ENCODE results near the gene UFD1. TPM values are rescaled to one million over a fixed set of nuclear protein-coding genes. Genes with fewer than 3 reads are reported as not detected.

Gene UFD1
- total RNA-seq, 2 experiments from 2014 or later: 65.0 to 78.0 TPM

DNA sequence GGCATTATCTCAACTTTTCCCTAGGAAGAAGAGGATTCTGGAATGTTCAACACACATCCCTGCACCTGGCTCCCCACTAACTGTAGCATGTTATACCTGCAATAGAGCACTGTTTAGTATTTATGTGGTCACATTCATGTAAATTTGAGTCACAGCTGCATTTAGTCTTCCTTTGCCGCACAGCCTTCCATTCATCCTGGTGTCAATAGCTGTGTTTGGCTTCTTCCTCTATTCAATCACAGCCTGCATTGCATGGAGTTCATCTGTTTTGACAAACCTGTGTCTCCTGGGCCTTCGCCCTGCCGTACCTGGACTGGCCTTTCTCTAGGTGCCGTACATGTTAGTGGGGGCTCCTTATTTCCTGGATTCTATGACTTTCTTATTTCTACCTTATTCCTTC is 27.4 kb downstream of the UFD1 start:
- intact Hi-C loops (cut with micrococcal nuclease): no loop called here
- CTCF ChIA-PET: interaction anchor here (1.3 to 1.5 kb wide), 2 partner anchors 11 to 307 kb away, joined by 4 read pairs; partner anchors contain the start of gene ESS2

DNA sequence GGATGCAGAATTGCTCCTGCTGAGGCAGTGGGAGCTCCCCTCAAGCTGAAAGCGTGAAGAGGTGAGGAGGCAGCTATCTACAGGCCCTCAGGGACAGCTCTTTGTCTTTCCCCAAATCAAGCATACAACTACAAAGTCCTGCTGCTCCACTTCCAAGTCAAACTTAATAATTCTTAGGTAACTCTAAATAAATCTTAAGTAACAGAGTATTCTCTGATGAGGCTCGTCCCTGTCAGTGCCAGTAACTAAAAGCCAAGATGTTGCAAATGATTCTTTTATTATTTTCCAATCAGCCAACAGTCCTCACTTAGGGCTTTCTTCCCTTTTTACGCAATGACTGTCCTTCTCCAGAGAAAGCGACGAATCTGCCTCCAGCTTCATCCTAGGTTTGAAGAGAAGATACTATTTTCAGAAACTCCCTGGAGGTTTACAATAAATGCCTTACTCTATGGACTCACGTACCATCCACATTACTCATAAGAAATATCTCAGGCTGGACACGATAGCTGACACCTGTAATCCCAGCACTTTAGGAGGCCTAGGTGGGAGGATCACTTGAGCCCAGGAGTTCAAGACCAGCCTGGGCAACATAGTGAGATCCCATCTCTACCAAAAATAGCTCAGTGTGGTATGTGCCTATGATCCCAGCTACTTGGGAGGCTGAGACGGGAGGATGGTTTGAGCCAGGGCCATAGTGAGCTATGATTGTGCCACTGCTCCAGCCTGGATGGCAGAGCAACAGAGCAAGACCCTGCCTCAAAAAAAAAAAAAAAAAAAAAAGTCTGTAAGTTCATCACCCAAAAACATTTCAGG is 28.4 kb downstream of the UFD1 start:
- peak overlapping the region; percentile 53 for H3K27ac Mint-ChIP-seq
- POLR2A ChIA-PET: interaction anchor here (1.3 to 8.9 kb wide), 2 partner anchors 14 to 17 kb away, joined by 4 to 109 read pairs; partner anchors contain the start of genes HIRA and MRPL40
- peaks cover 24% of the 10 kb centered on the region for H3K4me1 Mint-ChIP-seq (ENCODE audit: low read depth)
- no peaks in the 10 kb centered on the region for H3K9me3 Mint-ChIP-seq
- no peaks in the 10 kb centered on the region for H3K27me3 Mint-ChIP-seq
- no peak for DNase-seq
- H3K36me3 Mint-ChIP-seq (ENCODE audit: low read depth): peaks cover 52% of the 10 kb centered on the region
- ATAC-seq: no peak
- CTCF ChIA-PET: interaction anchor here (1.3 to 1.5 kb wide), 2 partner anchors 12 to 306 kb away, joined by 4 read pairs; partner anchors contain the start of gene ESS2
- H3K4me3 Mint-ChIP-seq: no peak overlapping the region
- TF ChIP-seq, protein P1, sequence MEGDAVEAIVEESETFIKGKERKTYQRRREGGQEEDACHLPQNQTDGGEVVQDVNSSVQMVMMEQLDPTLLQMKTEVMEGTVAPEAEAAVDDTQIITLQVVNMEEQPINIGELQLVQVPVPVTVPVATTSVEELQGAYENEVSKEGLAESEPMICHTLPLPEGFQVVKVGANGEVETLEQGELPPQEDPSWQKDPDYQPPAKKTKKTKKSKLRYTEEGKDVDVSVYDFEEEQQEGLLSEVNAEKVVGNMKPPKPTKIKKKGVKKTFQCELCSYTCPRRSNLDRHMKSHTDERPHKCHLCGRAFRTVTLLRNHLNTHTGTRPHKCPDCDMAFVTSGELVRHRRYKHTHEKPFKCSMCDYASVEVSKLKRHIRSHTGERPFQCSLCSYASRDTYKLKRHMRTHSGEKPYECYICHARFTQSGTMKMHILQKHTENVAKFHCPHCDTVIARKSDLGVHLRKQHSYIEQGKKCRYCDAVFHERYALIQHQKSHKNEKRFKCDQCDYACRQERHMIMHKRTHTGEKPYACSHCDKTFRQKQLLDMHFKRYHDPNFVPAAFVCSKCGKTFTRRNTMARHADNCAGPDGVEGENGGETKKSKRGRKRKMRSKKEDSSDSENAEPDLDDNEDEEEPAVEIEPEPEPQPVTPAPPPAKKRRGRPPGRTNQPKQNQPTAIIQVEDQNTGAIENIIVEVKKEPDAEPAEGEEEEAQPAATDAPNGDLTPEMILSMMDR (IDR thresholded peaks at IDR 0.05): no peak
- intact Hi-C loops (cut with micrococcal nuclease): no loop called here

More for the DNA sequence above, 27.4 kb downstream of the UFD1 start:
- Mint-ChIP-seq H3K36me3 (ENCODE audit: low read depth) (peaks cover 57% of the 10 kb centered on the region), H3K27ac (peak overlapping the region; percentile 16), H3K4me3 (no peak overlapping the region), H3K9me3 (no peaks in the 10 kb centered on the region), H3K4me1 (ENCODE audit: low read depth) (peaks cover 19% of the 10 kb centered on the region), H3K27me3 (no peaks in the 10 kb centered on the region)
- POLR2A ChIA-PET: interaction anchor here (1.2 to 8.9 kb wide), 3 partner anchors 13 to 20 kb away, joined by 3 to 109 read pairs (median 4); partner anchors contain the start of genes HIRA and MRPL40
- TF ChIP-seq, protein P1 (IDR thresholded peaks at IDR 0.05): no peak
- ATAC-seq (no peak), DNase-seq (no peak)

DNA sequence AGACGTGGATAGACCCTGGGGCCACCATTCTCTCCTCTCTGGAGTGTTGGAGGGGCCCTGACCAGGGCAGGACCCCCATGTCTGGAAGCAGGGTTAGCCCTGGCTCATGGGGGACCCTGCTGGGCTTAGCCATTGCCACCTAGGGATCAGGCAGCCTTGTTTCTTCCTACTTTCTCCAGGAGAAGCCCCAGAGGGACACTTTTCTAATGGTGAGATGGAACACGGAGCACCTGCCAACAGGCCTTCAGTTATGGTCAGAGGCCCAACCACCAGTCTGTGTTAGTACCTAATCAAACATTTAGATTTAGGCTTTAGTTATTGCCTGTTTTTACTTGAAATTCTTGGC is 29.6 kb downstream of the UFD1 start:
- ATAC-seq: no peak

DNA sequence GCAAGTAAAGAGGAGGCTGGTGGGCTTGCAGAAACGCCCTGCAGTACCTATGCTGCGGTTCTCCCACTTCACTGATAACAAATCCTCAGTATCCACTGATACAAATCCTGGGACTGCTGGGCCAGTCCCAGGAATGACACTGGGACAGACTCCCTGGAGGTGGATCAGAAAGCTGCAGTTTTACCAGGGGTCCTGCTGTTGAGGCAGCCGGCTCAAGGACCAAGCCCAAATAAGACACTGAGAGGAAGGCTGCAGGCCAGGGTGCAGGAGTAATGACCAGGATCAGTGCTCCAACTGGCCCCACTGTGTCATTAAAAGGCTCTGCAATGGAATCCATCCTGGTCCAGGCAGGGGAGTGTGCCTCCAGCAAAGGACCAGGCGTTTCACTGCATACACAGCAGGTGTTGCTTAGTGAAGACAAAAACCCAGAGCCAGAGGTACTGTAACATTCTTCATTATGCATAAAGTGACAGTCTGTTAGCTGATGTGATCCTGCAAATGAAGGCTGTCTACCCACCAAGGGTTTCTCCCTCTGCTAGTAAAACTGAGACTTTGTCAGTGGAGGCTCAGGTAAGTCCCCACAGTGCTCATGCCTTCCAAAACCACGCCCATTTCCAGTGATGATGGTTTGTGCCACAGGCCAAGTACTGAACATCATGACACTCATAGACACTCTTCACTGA is 30.1 kb downstream of the UFD1 start:
- DNase-seq: peak; percentile 77
- Mint-ChIP-seq H3K27ac (peak overlapping the region; percentile 92), H3K9me3 (no peaks in the 10 kb centered on the region), H3K4me3 (peak overlapping the region; percentile 77), H3K36me3 (ENCODE audit: low read depth) (peaks cover 40% of the 10 kb centered on the region), H3K27me3 (no peaks in the 10 kb centered on the region), H3K4me1 (ENCODE audit: low read depth) (peaks cover 33% of the 10 kb centered on the region)
- ChIA-PET POLR2A (interaction anchor here (0.9 to 8.9 kb wide), 3 partner anchors 16 to 41 kb away, joined by 3 to 109 read pairs (median 3); partner anchors contain the start of genes CDC45, HIRA and MRPL40), CTCF (no interaction called here)
- intact Hi-C loops (cut with micrococcal nuclease): no loop called here
- TF ChIP-seq, protein P1 (IDR thresholded peaks at IDR 0.05): no peak
- peak; percentile 62 for ATAC-seq

More for the DNA sequence above, 29.6 kb downstream of the UFD1 start:
- ChIA-PET CTCF (no interaction called here), POLR2A (interaction anchor here (8.9 kb wide), 1 partner anchor 16 kb away, joined by 109 read pairs; the partner anchor contains the start of genes HIRA and MRPL40)
- Mint-ChIP-seq H3K27ac (peak overlapping the region; percentile 77), H3K36me3 (ENCODE audit: low read depth) (peaks cover 44% of the 10 kb centered on the region), H3K27me3 (no peaks in the 10 kb centered on the region), H3K9me3 (no peaks in the 10 kb centered on the region), H3K4me1 (ENCODE audit: low read depth) (peaks cover 34% of the 10 kb centered on the region), H3K4me3 (no peak overlapping the region)
- TF ChIP-seq, protein P1 (IDR thresholded peaks at IDR 0.05): no peak
- no peak for DNase-seq
- intact Hi-C loops (cut with micrococcal nuclease): no loop called here

Measured in activated CD8-positive, alpha-beta T cell treated with anti-CD3 and anti-CD28 coated beads for 36 hours (primary cell).